Effector memory CD4-positive, alpha-beta T cell (primary cell): ENCODE results near the gene DHRS7B.

Experiments used
- DNase-seq, 3 donors: peaks; one replicate each; pipeline ENCODE4 v3.0.0-alpha.2; 2020
- H3K27ac ChIP-seq: 2 replicates; pipeline ENCODE4 v1.7.0; 2013; ENCODE audit warnings: mild to moderate bottlenecking, low read length, moderate library complexity; ENCODE audit not compliant: insufficient read depth, poor library complexity, severe bottlenecking
- H3K27me3 ChIP-seq: replicated peaks from 2 replicates; pipeline ENCODE4 v1.7.0; 2013; ENCODE audit warnings: mild to moderate bottlenecking, low read length; ENCODE audit not compliant: insufficient read depth, control insufficient read depth, poor library complexity, severe bottlenecking
- H3K36me3 ChIP-seq: 2 replicates; pipeline ENCODE4 v1.7.0; 2013; ENCODE audit warnings: mild to moderate bottlenecking, low read length, moderate library complexity; ENCODE audit not compliant: control insufficient read depth, insufficient read depth
- H3K4me1 ChIP-seq: 2 replicates; pipeline ENCODE4 v1.7.0; 2013; ENCODE audit warnings: low read length, mild to moderate bottlenecking; ENCODE audit not compliant: control insufficient read depth, insufficient read depth, poor library complexity, severe bottlenecking
- H3K4me3 ChIP-seq: 2 replicates; pipeline ENCODE4 v1.7.0; 2013; ENCODE audit warnings: low read length, low read depth, mild to moderate bottlenecking; ENCODE audit not compliant: insufficient read depth, poor library complexity, severe bottlenecking
- H3K9me3 ChIP-seq: 2 replicates; pipeline ENCODE4 v1.7.0; 2013; ENCODE audit warnings: mild to moderate bottlenecking, low read length, moderate library complexity; ENCODE audit not compliant: control insufficient read depth

Gene DHRS7B

GRCh38 chr17:21174186-21174585 is 47.4 kb downstream of the DHRS7B start:
- Histone ChIP-seq H3K27me3 (no peaks in the 10 kb centered on the region), H3K4me1 (no peaks in the 10 kb centered on the region), H3K36me3 (no peaks in the 10 kb centered on the region), H3K27ac (no peak overlapping the region), H3K4me3 (no peak overlapping the region), H3K9me3 (no peaks in the 10 kb centered on the region)
- no peak for DNase-seq

GRCh38 chr17:21174713-21175112 is 47.9 kb downstream of the DHRS7B start:
- Histone ChIP-seq H3K27ac (no peak overlapping the region), H3K4me1 (no peaks in the 10 kb centered on the region), H3K36me3 (no peaks in the 10 kb centered on the region), H3K4me3 (no peak overlapping the region), H3K27me3 (no peaks in the 10 kb centered on the region), H3K9me3 (no peaks in the 10 kb centered on the region)
- DNase-seq: no peak

GRCh38 chr17:21176773-21177395 is 50.1 kb downstream of the DHRS7B start:
- Histone ChIP-seq H3K27ac (no peak overlapping the region), H3K9me3 (no peaks in the 10 kb centered on the region), H3K27me3 (no peaks in the 10 kb centered on the region), H3K36me3 (no peaks in the 10 kb centered on the region), H3K4me3 (no peak overlapping the region), H3K4me1 (no peaks in the 10 kb centered on the region)
- DNase-seq: no peak

GRCh38 chr17:21177401-21177800 is 50.6 kb downstream of the DHRS7B start:
- H3K4me3 ChIP-seq: no peak overlapping the region
- H3K27me3 ChIP-seq: no peaks in the 10 kb centered on the region
- no peak overlapping the region for H3K27ac ChIP-seq
- DNase-seq: no peak
- H3K36me3 ChIP-seq: no peaks in the 10 kb centered on the region
- no peaks in the 10 kb centered on the region for H3K4me1 ChIP-seq
- H3K9me3 ChIP-seq: no peaks in the 10 kb centered on the region

- H3K27ac ChIP-seq: no peak overlapping the region
- no peaks in the 10 kb centered on the region for H3K27me3 ChIP-seq
- no peaks in the 10 kb centered on the region for H3K4me1 ChIP-seq
- H3K36me3 ChIP-seq: no peaks in the 10 kb centered on the region
- no peak overlapping the region for H3K4me3 ChIP-seq
- H3K9me3 ChIP-seq: no peaks in the 10 kb centered on the region
- DNase-seq: no peak
Measured at GRCh38 chr17:21177854-21178600, 51.3 kb downstream of the DHRS7B start.

GRCh38 chr17:21183468-21183867 is 56.7 kb downstream of the DHRS7B start:
- Histone ChIP-seq H3K4me3 (no peak overlapping the region), H3K9me3 (no peaks in the 10 kb centered on the region), H3K27ac (no peak overlapping the region), H3K36me3 (peaks cover 10% of the 10 kb centered on the region), H3K27me3 (no peaks in the 10 kb centered on the region), H3K4me1 (no peaks in the 10 kb centered on the region)
- no peak for DNase-seq

- H3K9me3 ChIP-seq: no peaks in the 10 kb centered on the region
- H3K27ac ChIP-seq: no peak overlapping the region
- H3K4me3 ChIP-seq: no peak overlapping the region
- H3K4me1 ChIP-seq: no peaks in the 10 kb centered on the region
- peaks cover 15% of the 10 kb centered on the region for H3K36me3 ChIP-seq
- no peak for DNase-seq
- H3K27me3 ChIP-seq: no peaks in the 10 kb centered on the region
Measured at GRCh38 chr17:21184570-21184969, 57.8 kb downstream of the DHRS7B start.

GRCh38 chr17:21185061-21185460 is 58.3 kb downstream of the DHRS7B start:
- Histone ChIP-seq H3K27me3 (no peaks in the 10 kb centered on the region), H3K36me3 (peaks cover 15% of the 10 kb centered on the region), H3K9me3 (no peaks in the 10 kb centered on the region), H3K4me3 (no peak overlapping the region), H3K4me1 (no peaks in the 10 kb centered on the region), H3K27ac (no peak overlapping the region)
- DNase-seq: no peak

- no peak for DNase-seq
- Histone ChIP-seq H3K27ac (no peak overlapping the region), H3K36me3 (peaks cover 15% of the 10 kb centered on the region), H3K9me3 (no peaks in the 10 kb centered on the region), H3K27me3 (no peaks in the 10 kb centered on the region), H3K4me1 (no peaks in the 10 kb centered on the region), H3K4me3 (no peak overlapping the region)
Measured at GRCh38 chr17:21186399-21187187, 59.8 kb downstream of the DHRS7B start.

GRCh38 chr17:21189361-21189760 is 62.6 kb downstream of the DHRS7B start:
- no peak overlapping the region for H3K27ac ChIP-seq
- no peaks in the 10 kb centered on the region for H3K4me1 ChIP-seq
- peaks cover 11% of the 10 kb centered on the region for H3K36me3 ChIP-seq
- no peak for DNase-seq
- no peak overlapping the region for H3K4me3 ChIP-seq
- no peaks in the 10 kb centered on the region for H3K9me3 ChIP-seq
- no peaks in the 10 kb centered on the region for H3K27me3 ChIP-seq
